ENCODE measurements around the gene ZDHHC3. TPM values are rescaled to one million over a fixed set of nuclear protein-coding genes. Genes with fewer than 3 reads are reported as not detected.

Gene ZDHHC3
- total and polyA plus RNA-seq, 7 donors, result 43.2 to 82.8 (median 62.9) TPM

DNA sequence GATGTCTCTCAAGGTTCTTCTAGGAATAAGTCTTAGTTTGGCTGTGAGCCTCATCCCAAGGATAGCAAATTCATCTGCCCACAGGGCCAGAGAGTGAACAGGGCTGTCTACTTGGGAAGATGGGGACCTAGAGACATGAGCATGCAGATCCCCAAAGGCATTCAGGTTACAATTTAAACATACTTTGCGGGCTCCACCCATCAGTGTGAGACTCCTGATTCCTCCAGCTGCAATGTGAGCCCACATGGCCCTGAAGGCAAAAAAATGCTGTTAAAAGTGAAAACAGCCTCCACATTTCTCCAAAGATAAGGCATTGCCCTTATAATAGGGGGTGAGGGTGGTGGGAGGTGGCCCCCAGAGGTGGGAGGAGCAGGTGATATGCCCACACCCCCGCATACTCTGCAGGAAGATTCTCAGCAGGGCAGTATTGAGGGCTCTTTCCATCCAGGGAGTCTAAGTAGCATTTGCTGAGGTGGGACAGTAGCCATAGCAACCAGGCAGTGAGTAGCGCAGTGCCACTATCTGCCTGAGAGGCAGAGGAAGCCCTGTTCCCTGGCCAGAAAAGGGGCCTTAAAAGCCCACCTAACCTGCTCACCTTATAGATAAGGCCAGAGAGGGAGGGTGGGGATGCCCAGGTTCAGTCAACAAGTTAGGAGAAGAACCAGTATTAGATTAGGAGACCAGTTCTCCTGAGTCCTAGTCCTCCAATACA, 70.4 kb downstream of the ZDHHC3 start:
- 82% methylated on average over 3 of the region's 3 CpGs for WGBS, 2 donors
- Histone ChIP-seq H3K27me3 (peaks cover 0 to 23% (median 0%) of the 10 kb centered on the region in 3 donors), H3K4me1 (no peaks in the 10 kb centered on the region), H3K27ac (no peak overlapping the region), H3K4me3 (no peak overlapping the region), H3K36me3 (no peaks in the 10 kb centered on the region), H3K9me3 (no peaks in the 10 kb centered on the region)
- intact Hi-C loops (cut with DNase I), result no loop called here
- TF ChIP-seq, protein P1, sequence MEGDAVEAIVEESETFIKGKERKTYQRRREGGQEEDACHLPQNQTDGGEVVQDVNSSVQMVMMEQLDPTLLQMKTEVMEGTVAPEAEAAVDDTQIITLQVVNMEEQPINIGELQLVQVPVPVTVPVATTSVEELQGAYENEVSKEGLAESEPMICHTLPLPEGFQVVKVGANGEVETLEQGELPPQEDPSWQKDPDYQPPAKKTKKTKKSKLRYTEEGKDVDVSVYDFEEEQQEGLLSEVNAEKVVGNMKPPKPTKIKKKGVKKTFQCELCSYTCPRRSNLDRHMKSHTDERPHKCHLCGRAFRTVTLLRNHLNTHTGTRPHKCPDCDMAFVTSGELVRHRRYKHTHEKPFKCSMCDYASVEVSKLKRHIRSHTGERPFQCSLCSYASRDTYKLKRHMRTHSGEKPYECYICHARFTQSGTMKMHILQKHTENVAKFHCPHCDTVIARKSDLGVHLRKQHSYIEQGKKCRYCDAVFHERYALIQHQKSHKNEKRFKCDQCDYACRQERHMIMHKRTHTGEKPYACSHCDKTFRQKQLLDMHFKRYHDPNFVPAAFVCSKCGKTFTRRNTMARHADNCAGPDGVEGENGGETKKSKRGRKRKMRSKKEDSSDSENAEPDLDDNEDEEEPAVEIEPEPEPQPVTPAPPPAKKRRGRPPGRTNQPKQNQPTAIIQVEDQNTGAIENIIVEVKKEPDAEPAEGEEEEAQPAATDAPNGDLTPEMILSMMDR (IDR thresholded peaks at IDR 0.05), result no peak
- DNase-seq, result no peak

DNA sequence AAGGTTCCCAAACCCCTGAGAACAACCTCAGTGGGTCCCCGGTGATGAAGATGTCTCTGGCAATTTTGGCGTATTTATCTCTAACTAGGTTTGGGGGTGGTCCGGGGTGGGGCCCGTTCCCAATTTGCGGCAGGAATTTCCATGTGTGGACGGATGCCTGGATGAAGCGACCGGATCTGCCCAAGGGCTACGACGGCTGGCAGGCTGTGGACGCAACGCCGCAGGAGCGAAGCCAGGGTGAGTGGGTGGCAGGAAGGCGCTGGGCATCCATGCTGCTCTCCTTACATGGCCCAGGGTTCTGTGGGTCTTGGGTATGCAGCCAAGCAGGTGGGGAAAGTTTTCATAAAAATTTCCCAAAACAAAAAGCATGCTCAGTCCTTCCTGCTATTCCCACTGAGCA, 72.2 kb downstream of the ZDHHC3 start:
- H3K36me3 ChIP-seq, result no peaks in the 10 kb centered on the region
- H3K27me3 ChIP-seq, result peaks cover 0 to 30% (median 2%) of the 10 kb centered on the region in 3 donors
- TF ChIP-seq EP300 (IDR thresholded peaks at IDR 0.05) (no peak), POLR2A (IDR thresholded peaks at IDR 0.05) (no peak), POLR2AphosphoS5 (IDR thresholded peaks at IDR 0.05) (no peak)
- TF ChIP-seq, protein P1 (IDR thresholded peaks at IDR 0.05), result no peak
- H3K27ac ChIP-seq, result no peak overlapping the region
- no peak for DNase-seq
- no peak overlapping the region for H3K4me3 ChIP-seq
- H3K9me3 ChIP-seq, result no peaks in the 10 kb centered on the region
- WGBS, 2 donors, result 91 to 93% methylated on average over 15 of the region's 15 CpGs
- H3K4me1 ChIP-seq, result no peaks in the 10 kb centered on the region
- intact Hi-C loops (cut with DNase I), result no loop called here

DNA sequence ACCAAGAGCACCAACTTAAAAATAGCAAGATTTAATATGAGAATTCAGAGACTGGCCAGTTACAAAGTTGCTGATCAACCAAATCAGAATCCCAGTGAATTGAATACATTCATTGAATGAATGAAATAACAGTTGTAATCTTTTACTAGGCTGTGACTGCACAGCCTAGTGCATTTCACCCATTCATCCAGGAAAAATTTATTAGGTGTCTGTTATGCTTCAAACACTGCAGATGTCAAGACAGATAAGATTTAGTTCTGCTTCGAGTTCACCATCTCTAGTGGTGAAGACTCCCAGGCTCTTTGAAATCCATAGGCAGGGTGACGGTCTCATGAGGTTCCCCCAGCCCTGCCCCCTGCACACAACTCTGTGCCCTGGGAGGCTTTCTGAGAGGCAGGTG, 72.7 kb downstream of the ZDHHC3 start:
- 35 to 47% methylated on average over 2 of the region's 2 CpGs for WGBS, 2 donors
- no peak overlapping the region for H3K4me3 ChIP-seq
- no peak overlapping the region for H3K27ac ChIP-seq
- intact Hi-C loops (cut with DNase I), result no loop called here
- H3K27me3 ChIP-seq, result peaks cover 0 to 34% (median 2%) of the 10 kb centered on the region in 3 donors
- H3K4me1 ChIP-seq, result no peaks in the 10 kb centered on the region
- DNase-seq, result no peak
- TF ChIP-seq POLR2AphosphoS5 (IDR thresholded peaks at IDR 0.05) (no peak), POLR2A (IDR thresholded peaks at IDR 0.05) (no peak), EP300 (IDR thresholded peaks at IDR 0.05) (no peak)
- TF ChIP-seq, protein P1 (IDR thresholded peaks at IDR 0.05), result no peak
- no peaks in the 10 kb centered on the region for H3K36me3 ChIP-seq
- H3K9me3 ChIP-seq, result no peaks in the 10 kb centered on the region

DNA sequence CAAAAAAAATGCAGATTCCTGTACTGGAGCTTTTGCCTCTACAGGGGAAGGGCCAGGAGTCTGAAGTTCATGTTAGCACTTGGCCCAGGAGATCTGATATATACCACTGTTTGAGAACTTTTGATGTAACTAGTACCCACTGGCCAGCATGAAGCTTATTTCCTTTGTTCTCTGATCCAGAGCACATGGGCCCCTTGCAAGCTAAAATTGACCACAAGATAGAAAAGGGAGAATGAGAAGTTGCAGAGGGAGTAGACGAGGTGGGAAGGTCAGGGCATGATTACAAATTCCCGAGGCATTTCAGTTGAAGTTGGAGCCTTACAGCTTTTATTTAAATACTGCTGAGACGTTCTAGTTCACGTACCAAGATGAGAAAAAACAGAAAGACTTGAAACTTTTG, 73.3 kb downstream of the ZDHHC3 start:
- WGBS, 2 donors, result 62 to 69% methylated on average over 4 of the region's 4 CpGs
- no peaks in the 10 kb centered on the region for H3K9me3 ChIP-seq
- H3K4me3 ChIP-seq, result no peak overlapping the region

DNA sequence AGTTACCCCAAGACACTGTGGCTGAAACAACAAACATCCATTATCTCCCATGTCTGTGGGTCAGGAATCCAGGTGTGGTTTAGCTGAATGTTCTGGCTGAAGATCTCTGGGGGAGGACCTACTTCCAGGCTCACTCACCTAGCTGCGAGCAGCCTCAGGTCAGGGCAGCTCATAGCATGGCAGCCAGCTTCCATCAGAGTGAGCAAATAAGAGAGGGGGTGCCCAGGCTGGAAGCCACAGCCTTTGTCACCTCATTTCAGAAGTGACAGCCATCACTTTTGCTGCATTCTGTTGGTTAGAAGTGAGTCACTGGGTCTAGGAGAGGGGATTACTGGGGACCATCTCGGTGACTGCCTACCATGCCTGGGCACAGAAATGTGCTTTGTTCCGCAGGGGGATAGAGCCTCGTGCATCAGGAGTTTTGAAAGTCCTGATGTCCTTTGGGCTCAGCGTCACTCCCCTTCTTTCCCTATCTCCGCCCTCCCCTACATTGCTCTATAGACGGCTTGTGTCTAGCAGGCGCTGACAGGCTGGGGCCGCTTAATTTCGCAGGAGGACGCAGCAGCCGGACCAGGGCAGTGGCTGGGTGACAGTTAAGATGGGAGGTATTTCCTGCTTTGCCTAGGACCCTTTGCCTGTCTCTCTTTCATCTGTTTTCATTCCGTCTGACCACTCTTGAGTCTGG, 76.1 kb downstream of the ZDHHC3 start:
- TF ChIP-seq, protein P1 (IDR thresholded peaks at IDR 0.05), result no peak
- TF ChIP-seq POLR2AphosphoS5 (IDR thresholded peaks at IDR 0.05) (no peak), EP300 (IDR thresholded peaks at IDR 0.05) (no peak), POLR2A (IDR thresholded peaks at IDR 0.05) (no peak)
- 65 to 73% methylated on average over 13 of the region's 13 CpGs for WGBS, 2 donors
- no peaks in the 10 kb centered on the region for H3K9me3 ChIP-seq
- DNase-seq, result no peak
- no peaks in the 10 kb centered on the region for H3K36me3 ChIP-seq
- intact Hi-C loops (cut with DNase I), result no loop called here
- peaks cover 0 to 25% (median 2%) of the 10 kb centered on the region in 3 donors for H3K27me3 ChIP-seq
- H3K4me1 ChIP-seq, result no peaks in the 10 kb centered on the region
- H3K27ac ChIP-seq, result no peak overlapping the region
- no peak overlapping the region for H3K4me3 ChIP-seq

More for the DNA sequence above, 73.3 kb downstream of the ZDHHC3 start:
- TF ChIP-seq EP300 (IDR thresholded peaks at IDR 0.05), result no peak
- peaks cover 0 to 29% (median 2%) of the 10 kb centered on the region in 3 donors for H3K27me3 ChIP-seq
- intact Hi-C loops (cut with DNase I), result no loop called here
- H3K27ac ChIP-seq, result no peak overlapping the region
- no peaks in the 10 kb centered on the region for H3K36me3 ChIP-seq
- no peaks in the 10 kb centered on the region for H3K4me1 ChIP-seq
- no peak for DNase-seq
